Measurements from ENCODE around the gene ANKS1B.
"Not testable (repeated sequence)": the region's sequence is repeated elsewhere in the genome, so short reads cannot be mapped to it uniquely, and the experiment has no call there.

Gene ANKS1B

DNA sequence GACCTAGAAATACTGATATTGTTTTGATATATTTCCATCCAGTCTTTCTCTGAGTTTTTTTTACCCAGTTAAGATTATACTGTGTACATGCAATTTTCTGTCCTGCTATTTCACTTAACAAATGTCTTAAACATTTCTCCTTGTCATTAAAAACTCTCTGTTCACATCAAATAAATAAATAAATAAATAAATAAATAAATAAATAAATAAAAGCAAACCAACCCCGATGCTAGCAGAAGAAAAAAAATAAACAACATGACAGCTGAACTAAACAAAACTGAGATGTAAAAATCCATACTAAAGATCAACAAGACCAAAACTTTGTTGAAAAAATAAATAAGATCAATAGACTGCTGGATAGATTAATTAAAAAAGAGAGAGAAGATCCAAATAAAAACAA is 407.6 kb downstream of the ANKS1B start:
- DNase-seq (ENCODE audit: low spot score): not testable (repeated sequence)

DNA sequence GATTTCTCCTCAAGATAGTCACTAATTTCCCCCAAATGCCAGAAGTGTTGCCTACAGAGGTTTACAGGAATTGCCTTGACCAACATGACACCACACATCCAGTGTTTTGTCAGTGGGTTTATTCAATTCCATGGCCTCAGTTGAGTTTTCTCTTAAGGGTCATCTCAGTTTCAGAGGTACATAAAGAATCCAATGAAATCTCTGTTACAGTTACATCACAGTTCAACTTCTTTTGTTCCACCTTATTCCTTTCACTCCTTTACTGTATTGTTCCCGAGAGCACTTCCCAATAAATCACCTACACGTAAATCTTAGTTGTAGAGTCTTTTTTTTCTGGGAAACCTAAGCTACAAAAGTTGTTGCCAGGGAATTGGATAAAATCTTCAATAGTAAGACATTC is 410.8 kb downstream of the ANKS1B start:
- DNase-seq (ENCODE audit: low spot score): no peak

DNA sequence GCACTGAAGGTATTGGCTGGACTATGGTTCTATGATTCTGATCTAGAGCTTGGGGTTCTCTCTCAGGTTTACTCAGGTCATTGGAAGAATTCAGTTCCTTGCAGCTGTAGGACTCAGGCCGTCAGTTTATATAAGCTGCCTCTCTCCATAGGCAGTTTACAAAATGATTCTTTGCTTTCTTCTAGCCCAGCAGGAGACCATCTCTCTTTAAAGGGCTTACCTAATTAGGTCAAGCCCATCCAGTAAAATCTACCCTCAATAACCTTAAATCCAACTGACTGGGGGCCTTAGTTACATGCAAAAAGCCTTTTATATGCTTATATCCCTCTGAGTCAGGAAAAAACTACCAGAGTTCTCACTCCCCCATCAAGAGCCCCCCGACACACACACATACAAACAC is 417.7 kb downstream of the ANKS1B start:
- DNase-seq (ENCODE audit: low spot score): no peak

DNA sequence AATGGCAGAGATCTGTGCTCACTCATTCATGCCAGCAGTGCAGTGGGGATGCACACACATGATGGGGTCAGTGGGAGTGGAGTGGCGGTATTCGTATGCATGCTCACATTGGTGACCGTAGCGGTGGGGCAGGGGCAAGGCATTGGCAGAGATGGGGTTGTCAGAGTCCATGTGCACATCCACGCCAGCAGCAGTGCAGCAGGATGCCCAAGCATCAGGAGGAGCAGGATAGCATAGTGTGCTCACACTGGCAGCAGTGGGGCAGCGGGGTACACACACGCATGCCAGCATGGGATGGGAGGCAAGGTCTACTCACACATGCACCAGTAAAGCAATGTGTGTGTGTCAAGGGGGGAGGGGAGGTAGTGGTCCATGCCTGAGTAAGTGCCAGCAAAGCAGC is 426.6 kb downstream of the ANKS1B start:
- no peak for DNase-seq (ENCODE audit: low spot score)

DNA sequence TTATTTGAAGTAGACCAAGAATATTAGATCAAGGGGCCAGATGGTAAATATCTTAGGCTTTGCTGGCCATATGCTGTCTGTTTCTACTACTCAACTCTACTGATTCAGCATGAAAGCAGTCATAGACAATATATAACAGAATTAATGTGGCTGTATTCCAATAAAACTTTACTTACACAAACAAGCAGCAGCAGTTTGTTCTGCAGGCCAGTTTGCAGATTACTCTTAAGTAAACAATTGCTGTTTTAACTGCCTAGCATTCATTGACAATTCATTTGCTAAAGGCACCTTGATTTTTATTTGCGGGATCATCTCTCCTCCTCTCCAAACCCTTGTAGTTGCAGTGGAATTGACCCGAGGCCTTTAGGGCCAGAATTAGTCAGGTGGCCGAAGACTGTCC is 431.3 kb downstream of the ANKS1B start:
- DNase-seq (ENCODE audit: low spot score): no peak

DNA sequence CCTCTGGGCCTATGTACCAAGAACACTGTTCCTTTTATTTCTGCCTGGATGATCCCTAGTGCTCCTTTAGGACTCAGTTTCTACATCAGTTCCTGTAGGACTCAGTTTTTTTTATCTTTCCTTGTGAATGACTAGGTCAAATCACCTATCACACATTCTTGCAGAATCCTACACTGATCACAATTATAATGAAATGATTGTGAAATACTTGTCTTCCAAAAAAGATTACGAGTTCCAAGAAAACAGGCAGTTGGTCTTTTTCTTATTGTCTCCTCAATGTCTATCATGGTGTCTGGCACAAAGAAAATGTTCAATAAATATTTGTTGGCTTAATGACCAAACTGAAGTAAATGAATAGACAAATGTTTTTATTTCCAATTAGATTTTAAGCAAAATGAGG is 432.7 kb downstream of the ANKS1B start:
- DNase-seq (ENCODE audit: low spot score): no peak

DNA sequence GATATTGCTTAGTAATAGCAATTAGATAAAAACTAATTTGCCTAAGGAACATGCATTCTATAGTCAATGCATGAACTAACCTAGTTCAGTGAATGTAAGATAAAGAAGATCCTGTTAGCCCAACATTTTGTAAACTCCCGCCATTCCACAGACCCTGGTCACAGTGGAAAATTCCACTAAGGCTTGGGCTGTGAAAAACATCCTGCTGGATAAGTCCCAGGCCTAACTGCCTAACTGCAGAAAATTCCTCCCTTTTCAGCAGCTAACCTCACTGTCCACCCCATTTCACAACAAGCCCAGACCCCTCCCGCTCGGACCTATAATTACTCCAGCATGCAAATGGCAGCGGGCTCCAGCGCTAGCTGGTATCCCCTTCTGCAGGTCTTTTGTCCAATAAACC is 435.1 kb downstream of the ANKS1B start:
- no peak for DNase-seq (ENCODE audit: low spot score)

DNA sequence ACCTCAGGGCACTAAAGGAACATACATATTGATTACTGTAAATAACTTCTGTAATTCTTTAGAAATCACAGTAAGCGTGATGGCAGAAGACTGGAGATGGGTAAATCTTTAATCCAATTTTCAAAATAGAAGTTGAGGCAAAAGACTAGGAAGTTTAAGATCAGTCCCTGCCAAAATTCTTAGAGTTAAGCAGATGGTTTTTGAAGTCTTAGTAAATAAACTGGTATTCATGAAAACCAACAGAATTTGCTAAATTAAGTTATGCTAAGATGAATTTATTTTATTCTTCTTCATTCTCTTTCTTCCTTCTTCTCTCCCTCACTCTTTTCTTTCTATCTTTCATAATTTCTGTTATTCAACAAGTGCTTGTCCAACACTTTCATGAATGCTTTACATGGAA is 435.5 kb downstream of the ANKS1B start:
- no peak for DNase-seq (ENCODE audit: low spot score)

DNA sequence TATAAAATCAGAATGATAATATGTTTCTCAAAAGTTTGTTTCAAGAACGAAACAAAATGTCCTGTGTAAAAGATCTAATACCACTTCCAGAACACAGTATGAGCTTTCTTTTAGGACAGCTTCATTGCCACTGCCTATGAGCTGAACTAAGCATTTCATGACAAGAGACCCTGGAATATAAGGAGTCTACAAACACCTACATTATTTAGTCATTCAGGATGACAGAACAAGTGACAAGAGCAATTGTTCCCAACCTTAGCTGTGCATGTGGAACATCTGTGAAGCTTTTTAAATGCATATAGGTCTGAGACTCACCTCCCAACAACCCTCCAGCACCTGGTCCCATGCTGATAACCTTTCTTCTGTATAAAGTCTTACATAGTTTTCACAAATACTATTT is 440.3 kb downstream of the ANKS1B start:
- no peak for DNase-seq (ENCODE audit: low spot score)

DNA sequence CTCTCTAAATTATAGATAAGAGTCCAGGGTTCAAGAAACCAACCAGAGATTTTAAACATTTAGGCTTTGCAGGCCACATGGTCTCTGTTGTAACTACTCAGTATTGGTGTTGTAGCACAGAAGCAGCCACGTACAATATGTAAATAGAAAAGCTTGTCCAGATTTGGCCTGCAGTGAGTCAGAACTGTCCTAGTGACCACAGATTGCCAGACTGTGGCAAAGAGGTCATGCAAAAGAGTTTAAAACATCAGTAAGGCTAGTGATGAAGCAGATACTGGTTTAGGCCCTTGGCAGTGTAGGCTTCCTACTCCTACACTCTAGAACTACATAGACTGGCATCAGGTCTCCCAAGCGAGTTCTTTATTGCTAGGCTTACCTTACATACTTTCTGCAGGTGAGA is 454.8 kb downstream of the ANKS1B start:
- no peak for DNase-seq (ENCODE audit: low spot score)

DNA sequence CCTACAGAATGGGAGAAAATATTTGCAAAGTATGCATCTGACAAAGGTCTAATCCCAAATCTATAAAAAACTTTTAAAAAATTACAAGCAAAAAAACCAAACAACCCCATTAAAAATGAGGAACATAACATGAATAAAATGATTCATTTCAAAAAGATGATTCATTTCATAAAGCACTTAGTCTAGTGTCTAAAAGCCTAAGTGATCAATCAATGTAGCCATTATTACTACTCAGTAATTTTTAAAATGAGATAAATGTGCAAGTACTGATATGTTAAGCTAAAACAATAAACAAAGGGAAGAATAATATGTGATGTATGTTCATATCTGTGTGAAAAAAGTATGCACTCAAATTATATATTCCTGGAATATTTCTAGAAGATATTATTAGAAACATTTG is 456.3 kb downstream of the ANKS1B start:
- DNase-seq (ENCODE audit: low spot score): no peak

DNA sequence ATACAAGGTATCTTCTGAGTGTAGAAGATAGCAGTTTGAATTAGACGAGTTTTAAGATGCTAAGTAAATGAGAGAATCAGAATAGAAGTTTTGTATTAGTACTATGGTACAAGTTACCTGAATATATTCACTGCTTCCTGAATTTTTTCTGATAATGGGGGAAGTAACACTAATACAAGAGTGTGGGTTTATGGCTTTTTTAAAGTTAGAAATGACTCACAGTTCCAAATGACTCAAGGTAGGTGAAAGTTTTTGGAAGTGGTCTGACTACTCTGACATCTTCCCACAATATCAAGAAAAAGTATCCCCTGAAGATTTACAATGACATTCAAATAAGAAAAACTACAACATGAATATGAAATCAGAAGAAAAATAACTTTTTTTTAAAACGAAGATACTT is 460.9 kb downstream of the ANKS1B start:
- no peak for DNase-seq (ENCODE audit: low spot score)

DNA sequence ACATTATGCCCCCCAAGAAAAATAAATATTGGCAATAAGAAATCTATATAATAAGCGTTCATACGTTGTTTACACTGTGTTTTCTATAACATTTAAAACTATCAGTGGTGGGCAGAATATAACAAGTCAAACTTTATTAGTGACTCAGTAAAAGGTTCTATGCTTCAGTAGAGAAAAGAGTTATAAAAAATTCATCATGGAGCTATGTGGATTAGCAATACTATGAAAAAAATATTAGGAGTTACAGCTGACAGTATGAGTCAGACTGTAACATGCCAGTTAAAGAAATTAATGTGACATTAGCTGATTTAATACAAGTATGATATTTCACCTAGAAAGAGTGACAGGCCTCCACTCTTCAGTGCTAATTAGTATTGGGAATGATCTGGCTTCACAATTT is 462.3 kb downstream of the ANKS1B start:
- DNase-seq (ENCODE audit: low spot score): no peak

DNA sequence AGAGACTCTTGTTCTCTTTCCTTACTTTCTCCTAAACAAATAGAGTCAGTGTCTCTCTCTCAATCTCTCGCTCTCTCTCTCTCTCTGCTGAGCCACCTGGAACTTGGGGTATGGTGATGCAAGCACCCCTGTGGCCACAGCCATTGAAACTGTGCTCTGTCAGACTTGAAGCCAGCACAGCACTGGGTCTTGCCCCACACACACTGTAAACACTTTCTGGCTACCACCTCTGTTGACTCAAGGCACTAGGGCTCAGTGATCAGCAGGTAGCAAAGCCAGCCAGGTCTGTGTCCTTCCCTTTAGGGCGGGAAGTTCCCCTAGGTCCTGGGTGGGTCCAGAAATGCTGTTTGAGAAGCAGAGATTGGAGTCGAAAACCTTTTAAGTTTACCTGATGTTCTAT is 463.1 kb downstream of the ANKS1B start:
- no peak for DNase-seq (ENCODE audit: low spot score)

DNA sequence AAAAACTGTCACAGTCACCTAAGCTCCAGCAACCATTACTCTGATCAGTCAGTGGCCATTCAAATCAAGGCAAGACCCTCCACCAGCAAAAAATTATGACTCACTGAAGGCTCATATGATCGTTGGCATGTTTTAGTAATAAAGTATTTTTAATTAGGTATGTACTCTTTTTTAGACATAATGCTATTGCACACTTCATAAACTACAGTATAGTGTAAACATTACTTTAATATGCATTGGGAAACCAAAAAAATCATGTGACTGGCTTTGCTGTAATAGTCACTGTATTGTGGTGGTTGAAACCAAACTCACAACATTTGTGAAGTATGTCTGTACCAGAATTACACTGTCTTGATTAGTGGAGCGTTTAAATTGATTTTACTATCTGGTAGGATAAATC is 471.7 kb downstream of the ANKS1B start:
- DNase-seq (ENCODE audit: low spot score): no peak

DNA sequence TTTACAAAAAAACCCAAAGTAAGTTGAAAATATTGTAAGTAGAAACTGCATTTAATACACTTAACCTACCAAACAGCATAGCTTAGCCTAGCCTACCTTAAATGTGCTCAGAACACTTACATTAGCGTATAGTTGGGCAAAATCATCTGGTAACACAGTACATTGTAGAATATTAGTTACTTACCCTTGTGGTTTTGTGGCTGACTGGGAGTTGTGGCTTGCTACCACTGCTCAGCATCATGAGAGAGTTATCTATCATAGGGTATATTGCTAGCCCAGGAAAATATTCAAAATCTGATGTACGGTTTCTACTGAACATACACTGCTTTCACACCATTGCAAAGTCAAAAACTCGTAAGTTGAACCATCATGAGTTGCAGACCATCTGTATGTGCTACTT is 478.9 kb downstream of the ANKS1B start:
- DNase-seq (ENCODE audit: low spot score): no peak

DNA sequence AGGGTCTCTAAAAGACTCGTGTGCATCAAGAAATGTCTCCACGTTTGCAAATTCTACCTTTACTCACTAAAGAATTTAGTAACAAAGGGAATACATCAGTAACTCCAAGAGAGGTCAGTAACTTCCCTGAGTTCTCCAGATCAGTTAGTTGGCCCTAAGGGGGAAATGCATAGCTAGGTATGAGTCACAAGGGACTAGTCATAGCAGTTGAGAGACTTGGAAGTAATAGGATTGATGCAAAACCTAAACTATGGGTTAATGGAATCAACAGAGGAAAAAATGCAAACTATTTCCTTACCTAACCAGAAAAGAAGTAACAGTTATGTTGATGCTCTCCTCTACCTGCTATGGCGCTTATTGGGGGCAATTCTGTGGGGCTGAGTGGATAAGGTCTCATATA is 486.0 kb downstream of the ANKS1B start:
- DNase-seq (ENCODE audit: low spot score): no peak

DNA sequence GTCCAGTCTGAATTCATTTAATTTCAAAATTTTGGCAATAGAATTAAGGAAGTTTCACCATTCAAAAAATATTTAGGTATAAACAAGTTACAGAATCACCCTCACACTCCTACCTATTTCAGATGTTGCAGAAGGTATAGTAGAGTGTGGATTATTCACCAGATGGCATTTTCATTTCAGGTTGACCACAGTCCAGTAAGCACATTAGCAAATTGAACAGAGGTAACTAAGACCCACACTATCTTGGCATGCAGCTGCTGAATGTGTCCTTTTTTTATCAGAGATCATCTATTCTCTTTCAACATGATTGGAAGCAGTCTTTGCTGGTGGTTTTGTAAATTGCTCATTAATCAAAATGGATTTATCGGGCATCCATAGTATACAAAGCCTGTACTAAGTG is 488.9 kb downstream of the ANKS1B start:
- no peak for DNase-seq (ENCODE audit: low spot score)

DNA sequence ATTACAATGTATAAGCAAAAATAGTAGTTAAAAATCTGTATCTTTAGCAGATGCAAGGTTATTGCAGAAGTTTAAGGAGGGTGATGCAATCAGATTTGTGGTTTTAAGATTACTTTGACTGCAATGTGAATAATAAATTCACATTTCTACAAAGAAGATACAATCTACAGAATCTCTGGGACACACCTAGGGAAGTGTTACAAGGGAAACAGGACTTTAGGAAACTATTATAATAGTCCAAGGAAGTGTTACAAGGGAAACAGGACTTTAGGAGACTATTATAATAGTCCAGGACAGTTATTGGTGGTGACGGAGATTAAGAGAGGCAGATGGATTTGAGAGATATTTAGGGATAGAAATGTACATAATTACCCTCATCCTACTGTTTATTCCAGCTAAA is 491.5 kb downstream of the ANKS1B start:
- DNase-seq (ENCODE audit: low spot score): no peak

DNA sequence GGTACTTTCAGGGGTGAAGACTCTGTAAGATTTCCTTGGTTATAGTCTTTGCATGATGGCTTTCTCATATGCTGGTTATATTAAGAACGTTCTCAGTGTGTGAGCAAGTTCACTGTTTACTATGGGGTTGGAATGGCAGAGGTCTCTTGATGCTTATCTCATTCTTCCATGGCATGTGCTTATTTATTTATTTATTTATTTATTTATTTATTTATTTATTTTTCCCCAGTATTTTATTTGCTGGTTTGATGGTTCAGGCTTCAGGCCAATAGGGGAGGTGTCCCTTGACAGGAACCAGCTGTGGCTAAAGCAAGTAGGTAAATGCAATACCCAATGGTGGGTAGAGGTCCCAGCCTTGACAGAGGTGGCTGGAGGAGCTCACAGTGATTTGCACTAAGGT is 498.5 kb downstream of the ANKS1B start:
- DNase-seq (ENCODE audit: low spot score): no peak

DNA sequence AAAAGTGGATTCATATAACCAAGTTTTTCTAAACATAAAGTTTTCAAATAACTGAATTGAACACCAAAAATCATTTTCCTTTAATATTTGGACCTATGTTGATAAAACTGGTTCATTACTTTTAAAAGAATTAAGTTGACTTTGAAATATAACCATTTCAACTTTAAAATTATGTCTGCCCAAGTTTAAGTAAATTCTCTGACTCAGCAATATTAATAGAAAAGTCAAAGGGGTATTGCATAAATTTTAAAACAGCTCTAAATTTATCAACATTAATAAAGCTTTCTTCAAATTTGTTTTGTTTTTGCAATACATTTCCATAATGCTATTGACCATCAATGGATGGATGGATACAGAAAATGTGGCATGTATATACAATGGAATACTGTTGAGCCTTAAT is 505.6 kb downstream of the ANKS1B start:
- no peak for DNase-seq (ENCODE audit: low spot score)

DNA sequence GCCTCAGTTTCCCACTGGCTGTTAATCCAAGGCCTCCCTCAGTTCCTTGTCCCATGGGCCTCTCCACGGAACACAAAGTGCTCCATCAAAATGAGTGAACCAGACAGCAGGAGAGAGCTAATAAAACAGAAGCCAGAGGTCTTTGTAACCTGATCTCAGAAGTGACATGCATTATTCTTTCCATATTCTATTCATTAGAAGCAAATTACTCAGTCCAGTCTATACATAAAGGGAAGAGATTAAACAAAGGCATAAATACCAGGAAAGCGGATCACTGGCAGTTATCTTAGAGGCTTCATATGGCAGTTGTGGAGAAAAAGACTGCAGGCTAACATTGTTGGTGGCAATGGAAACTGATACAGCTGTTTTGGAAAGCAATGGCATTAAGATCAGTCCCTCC is 507.8 kb downstream of the ANKS1B start:
- DNase-seq (ENCODE audit: low spot score): no peak

DNA sequence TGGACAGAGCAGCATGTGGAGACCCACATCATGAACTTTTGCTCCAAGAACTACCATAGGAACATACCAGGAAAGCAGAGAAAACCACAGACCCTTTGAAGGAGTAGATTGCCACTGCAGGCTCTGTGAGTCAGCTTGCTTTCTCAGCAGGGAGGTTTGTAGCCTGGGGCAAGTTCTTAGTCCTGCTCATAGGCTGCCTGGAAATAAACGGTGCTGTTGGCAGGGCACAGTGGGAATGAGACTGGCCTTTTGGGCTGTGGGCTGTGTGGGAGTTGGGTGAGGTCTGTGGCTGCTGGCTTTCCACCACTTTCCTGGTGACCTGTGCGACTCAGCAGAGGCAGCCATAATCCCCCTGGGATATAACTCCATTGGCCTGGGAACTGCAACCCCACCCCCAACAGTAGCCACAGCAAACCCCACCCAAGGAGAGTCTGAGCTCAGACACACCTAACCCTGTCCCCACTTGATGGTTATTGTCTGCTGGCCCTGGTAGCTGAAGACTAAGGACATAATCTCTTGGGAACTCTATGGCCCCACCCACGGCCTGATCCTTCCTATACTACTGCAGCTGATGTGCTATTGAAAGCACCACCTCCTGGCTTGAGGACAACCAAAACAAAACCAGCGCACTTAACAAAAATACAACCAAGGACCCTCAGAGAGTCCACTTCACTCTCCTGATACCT is 529.2 kb downstream of the ANKS1B start:
- no peak for DNase-seq (ENCODE audit: low spot score)

DNA sequence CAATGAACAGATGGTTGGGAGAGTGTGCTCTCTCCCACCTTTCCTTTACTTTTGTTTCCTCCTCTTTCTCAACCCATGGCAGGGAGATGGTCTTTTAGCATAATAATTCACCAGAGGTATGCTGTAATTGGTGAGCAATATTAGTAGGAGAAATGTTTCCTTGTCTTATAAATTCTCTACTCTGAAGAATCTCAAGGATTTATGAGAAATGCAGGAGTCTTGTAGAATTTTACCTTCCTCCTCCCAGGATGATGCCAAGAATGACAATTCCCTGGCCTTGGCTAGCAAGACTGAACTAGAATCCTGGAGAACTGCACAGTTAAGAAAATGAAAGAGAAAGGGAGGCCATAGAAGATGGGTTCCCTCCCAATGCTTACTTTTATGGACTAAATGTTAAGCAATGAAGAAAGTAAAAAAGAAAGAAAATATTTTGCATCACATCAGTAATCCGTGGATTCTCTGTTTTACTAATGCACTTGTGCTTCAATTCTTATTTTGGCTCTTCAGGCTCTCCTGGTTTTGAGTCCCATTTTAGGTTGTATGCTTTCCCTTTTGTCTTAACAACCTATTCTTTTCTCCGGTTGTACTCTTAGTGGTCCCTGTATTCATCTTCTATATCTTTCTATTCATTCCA is 530.1 kb downstream of the ANKS1B start:
- no peak for DNase-seq (ENCODE audit: low spot score)
